Thoracic aorta (tissue), 2 donors: ENCODE measurements around the gene IPPK. TPM values are rescaled to one million over a fixed set of nuclear protein-coding genes. Genes with fewer than 3 reads are reported as not detected.
A peak's percentile ranks its signal among the peaks of the same experiment; 100 is the strongest.

Experiments used
- ATAC-seq: fragments of 150-250 bp; one replicate; pipeline ENCODE4 v1.8.0; 2017; ENCODE audit warnings: low read depth; ENCODE audit not compliant: insufficient number of reproducible peaks, low FRiP score
- DNase-seq: peaks from one replicate; pipeline ENCODE4 v3.0.0-alpha.2; 2020; ENCODE audit warnings: low spot score
- H3K27ac ChIP-seq, 2 donors: fragments of 200-600 bp; sonication (generic); 1 replicate in 1 of 2; 2 replicates in 1 of 2; pipeline ENCODE4 v1.5.1; 2016; ENCODE audit warnings: mild to moderate bottlenecking in 2 of 2, moderate library complexity in 2 of 2
- H3K27me3 ChIP-seq: fragments of 200-600 bp; sonication (generic); replicated peaks from 2 replicates; pipeline ENCODE4 v1.6.0; 2016; ENCODE audit warnings: mild to moderate bottlenecking; ENCODE audit not compliant: insufficient read depth
- H3K36me3 ChIP-seq: fragments of 200-600 bp; sonication (generic); one replicate; pipeline ENCODE4 v1.5.1; 2016
- H3K4me1 ChIP-seq, 2 donors: fragments of 200-600 bp; sonication (generic); 1 replicate in 1 of 2; 2 replicates in 1 of 2; pipeline versions ENCODE4 v1.5.1 to v1.6.0; 2016; ENCODE audit warnings: low read depth in 2 of 2, mild to moderate bottlenecking in 1 of 2; ENCODE audit not compliant: control insufficient read depth in 1 of 2
- H3K4me3 ChIP-seq: fragments of 200-600 bp; sonication (generic); 2 replicates; pipeline ENCODE4 v1.5.1; 2016; ENCODE audit warnings: mild to moderate bottlenecking
- H3K9me3 ChIP-seq: fragments of 200-600 bp; sonication (generic); 2 replicates; pipeline ENCODE4 v1.5.1; 2016
- total RNA-seq, 2 donors: library from RNA; depleted of rRNA; stranded (reverse); fragments of >200 nt; gene quantifications; one replicate each; pipeline versions ENCODE4 v1.1.0 to v1.2.3, GENCODE V29; 2016
- TF ChIP-seq, protein P1 (sequence below): fragments of 200-600 bp; sonication (generic); IDR thresholded peaks from one replicate; pipeline ENCODE4 v1.5.1; 2019; ENCODE audit warnings: antibody characterized with exemption

Gene IPPK
- total RNA-seq, 2 donors from 2014 or later = 6.9 to 11.7 TPM

DNA sequence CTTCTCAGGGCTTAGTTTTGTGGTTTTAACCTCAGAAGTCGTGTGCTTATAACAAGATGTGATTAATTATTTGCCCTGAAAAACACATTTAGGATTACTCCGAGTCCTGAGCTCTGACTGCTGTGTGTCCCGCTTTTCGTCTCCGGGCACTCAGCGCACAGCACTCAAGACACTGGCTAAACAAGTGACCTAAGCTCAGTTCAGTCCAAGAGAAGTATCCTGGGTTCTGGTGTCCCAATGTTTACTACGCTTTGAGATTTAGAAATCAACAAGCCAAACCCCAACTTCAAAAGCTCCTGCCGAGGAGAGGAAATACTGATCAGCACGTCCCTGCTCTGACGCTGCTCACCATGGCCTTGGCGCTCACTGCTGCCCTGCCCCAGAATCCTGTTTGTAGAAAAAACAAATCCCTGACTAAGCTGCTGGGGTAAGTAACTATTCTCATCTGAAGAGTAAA is 53.2 kb downstream of the IPPK start:
- H3K4me1 ChIP-seq = peaks cover 33 to 70% of the 10 kb centered on the region in 2 donors
- peak overlapping the region; percentile 41 for H3K4me3 ChIP-seq
- no peak for DNase-seq

DNA sequence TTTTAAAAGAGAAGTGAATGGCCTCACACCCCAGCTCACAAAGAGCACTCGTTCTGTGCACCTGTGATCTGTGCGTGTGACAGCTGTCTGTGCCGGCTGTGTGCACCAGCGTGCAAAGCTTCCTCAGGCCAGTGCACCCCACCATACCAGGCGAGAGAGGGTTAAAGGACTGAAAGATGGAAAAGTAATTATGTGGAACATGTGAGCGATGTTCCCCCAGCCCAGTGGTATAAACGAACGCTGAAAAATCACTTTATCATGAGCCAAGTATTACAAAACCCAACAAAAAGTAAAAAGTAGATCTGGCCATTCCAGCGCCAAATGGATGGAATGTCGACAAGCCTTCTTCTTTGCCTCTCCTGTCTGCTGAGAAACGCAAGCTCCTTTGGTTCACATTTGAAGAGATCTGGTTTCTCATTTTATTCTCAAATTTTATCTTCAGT is 53.7 kb downstream of the IPPK start:
- TF ChIP-seq, protein P1, sequence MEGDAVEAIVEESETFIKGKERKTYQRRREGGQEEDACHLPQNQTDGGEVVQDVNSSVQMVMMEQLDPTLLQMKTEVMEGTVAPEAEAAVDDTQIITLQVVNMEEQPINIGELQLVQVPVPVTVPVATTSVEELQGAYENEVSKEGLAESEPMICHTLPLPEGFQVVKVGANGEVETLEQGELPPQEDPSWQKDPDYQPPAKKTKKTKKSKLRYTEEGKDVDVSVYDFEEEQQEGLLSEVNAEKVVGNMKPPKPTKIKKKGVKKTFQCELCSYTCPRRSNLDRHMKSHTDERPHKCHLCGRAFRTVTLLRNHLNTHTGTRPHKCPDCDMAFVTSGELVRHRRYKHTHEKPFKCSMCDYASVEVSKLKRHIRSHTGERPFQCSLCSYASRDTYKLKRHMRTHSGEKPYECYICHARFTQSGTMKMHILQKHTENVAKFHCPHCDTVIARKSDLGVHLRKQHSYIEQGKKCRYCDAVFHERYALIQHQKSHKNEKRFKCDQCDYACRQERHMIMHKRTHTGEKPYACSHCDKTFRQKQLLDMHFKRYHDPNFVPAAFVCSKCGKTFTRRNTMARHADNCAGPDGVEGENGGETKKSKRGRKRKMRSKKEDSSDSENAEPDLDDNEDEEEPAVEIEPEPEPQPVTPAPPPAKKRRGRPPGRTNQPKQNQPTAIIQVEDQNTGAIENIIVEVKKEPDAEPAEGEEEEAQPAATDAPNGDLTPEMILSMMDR = no peak
- peaks cover 18% of the 10 kb centered on the region for H3K36me3 ChIP-seq
- peak overlapping the region; percentile 41 for H3K4me3 ChIP-seq
- ATAC-seq (no peak), DNase-seq (no peak)
- H3K27ac ChIP-seq = peak overlapping the region; percentile 71 to 83
- H3K27me3 ChIP-seq = no peaks in the 10 kb centered on the region
- peaks cover 33 to 70% of the 10 kb centered on the region in 2 donors for H3K4me1 ChIP-seq
- no peaks in the 10 kb centered on the region for H3K9me3 ChIP-seq

More for the DNA sequence above, 53.2 kb downstream of the IPPK start:
- H3K27me3 ChIP-seq = no peaks in the 10 kb centered on the region
- no peaks in the 10 kb centered on the region for H3K9me3 ChIP-seq
- H3K36me3 ChIP-seq = peaks cover 17% of the 10 kb centered on the region
- no peak for ATAC-seq
- H3K27ac ChIP-seq = peak overlapping the region; percentile 71 to 83
- TF ChIP-seq, protein P1 = no peak

DNA sequence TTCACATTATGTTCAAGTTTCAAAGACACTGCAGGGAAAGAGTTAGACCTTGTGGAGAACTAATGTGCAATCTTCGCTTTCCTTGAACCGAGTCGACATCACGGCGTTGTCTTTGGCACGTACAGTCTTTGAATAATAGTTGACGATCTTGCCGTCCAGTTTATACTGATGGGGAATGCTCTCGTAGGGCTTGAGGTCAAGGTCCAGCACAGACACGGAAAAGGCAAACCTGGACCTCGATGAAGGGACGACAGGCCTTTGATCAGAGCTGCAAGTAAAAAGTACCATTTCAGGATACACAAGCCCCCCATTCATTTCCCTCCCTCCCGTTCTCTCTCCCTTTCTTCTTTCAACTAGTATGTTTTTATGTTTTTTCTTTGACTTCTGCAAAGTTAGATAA is 54.1 kb downstream of the IPPK start:
- H3K4me1 ChIP-seq = peaks cover 33 to 69% of the 10 kb centered on the region in 2 donors

DNA sequence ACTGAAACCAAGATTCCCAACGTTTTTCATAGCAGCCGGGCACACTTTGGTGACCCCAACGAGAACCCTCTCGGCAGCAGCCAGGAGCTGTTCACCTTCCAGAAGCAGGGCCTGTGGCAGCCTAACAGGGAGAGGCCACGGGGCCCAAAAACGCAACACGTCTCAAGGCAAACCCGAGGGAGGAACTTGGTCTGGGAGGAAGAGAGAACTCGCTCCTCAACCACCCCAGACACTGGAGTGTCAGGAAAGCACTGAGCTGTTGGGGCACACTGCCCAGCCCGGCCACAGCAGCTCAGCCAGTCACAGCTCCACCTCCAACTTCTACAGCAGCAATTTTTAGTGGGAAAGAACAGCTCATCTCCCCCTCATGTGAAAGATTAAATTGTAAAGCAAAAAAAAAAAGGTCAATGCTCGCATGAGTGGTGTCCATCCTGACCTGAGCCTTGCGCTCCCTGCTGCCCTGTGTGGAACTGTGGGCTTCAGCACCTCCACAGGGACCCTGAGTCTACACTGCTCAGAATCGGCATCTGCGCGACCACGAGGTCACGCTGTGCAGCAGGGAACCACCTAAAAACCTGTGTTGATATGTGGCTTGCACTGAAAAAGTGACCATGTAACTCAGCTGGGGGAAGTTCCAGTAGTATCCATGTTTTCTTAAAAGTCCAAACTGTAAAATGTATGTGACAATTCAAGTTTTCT is 55.0 kb downstream of the IPPK start:
- H3K9me3 ChIP-seq = no peaks in the 10 kb centered on the region
- peaks cover 18% of the 10 kb centered on the region for H3K36me3 ChIP-seq
- no peaks in the 10 kb centered on the region for H3K27me3 ChIP-seq
- no peak for ATAC-seq
- no peak for DNase-seq
- H3K27ac ChIP-seq = peak overlapping the region; percentile 71 to 83
- H3K4me1 ChIP-seq = peaks cover 33 to 63% of the 10 kb centered on the region in 2 donors
- TF ChIP-seq, protein P1 = no peak
- H3K4me3 ChIP-seq = peak overlapping the region; percentile 35

More for the DNA sequence above, 54.1 kb downstream of the IPPK start:
- no peaks in the 10 kb centered on the region for H3K9me3 ChIP-seq
- H3K4me3 ChIP-seq = peak overlapping the region; percentile 41
- DNase-seq (no peak), ATAC-seq (no peak)
- H3K36me3 ChIP-seq = peaks cover 18% of the 10 kb centered on the region
- H3K27me3 ChIP-seq = no peaks in the 10 kb centered on the region
- TF ChIP-seq, protein P1 = no peak
- H3K27ac ChIP-seq = peak overlapping the region; percentile 71 to 83

DNA sequence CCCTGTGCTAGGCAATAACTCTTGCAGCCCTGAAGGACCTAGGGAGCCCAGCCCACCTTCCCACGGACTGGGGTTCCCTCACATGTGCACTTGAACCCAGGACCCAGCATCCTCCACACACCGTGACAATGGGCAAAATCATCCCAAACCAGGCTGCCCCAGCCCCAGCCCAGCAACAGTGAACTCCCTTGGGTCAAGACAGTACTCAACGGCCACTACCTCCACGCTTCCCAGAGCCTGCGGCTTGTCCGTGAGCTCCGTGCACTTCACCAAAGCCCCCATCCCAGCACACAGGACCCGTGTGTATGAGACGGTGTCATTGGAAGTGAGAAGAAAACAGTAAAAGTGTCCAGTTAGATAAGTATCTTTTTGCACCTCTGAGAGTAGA is 55.8 kb downstream of the IPPK start:
- Histone ChIP-seq H3K4me1 (peaks cover 37 to 63% of the 10 kb centered on the region in 2 donors), H3K36me3 (peaks cover 18% of the 10 kb centered on the region), H3K4me3 (no peak overlapping the region), H3K27me3 (no peaks in the 10 kb centered on the region), H3K27ac (peak overlapping the region in 1 of 2 donors; percentile 83), H3K9me3 (no peaks in the 10 kb centered on the region)
- DNase-seq = no peak
- ATAC-seq = no peak
- TF ChIP-seq, protein P1 = no peak
